Measurements from ENCODE around the gene PRR7.

GRCh38 chr5:177403102-177403791 lies 43.4 kb upstream of the PRR7 start:
- TF ChIP-seq CTCF (IDR thresholded peaks at IDR 0.05; ENCODE audit: low read length) (no peak), EZH2 (IDR thresholded peaks at IDR 0.05; ENCODE audit: borderline replicate concordance, low read length) (no peak)
